ENCODE results near the gene SH3RF3. TPM values are rescaled to one million over a fixed set of nuclear protein-coding genes. Genes with fewer than 3 reads are reported as not detected.

SH3RF3 gene
- total RNA-seq, 2 donors from 2014 or later: 1.5 to 1.8 TPM

DNA sequence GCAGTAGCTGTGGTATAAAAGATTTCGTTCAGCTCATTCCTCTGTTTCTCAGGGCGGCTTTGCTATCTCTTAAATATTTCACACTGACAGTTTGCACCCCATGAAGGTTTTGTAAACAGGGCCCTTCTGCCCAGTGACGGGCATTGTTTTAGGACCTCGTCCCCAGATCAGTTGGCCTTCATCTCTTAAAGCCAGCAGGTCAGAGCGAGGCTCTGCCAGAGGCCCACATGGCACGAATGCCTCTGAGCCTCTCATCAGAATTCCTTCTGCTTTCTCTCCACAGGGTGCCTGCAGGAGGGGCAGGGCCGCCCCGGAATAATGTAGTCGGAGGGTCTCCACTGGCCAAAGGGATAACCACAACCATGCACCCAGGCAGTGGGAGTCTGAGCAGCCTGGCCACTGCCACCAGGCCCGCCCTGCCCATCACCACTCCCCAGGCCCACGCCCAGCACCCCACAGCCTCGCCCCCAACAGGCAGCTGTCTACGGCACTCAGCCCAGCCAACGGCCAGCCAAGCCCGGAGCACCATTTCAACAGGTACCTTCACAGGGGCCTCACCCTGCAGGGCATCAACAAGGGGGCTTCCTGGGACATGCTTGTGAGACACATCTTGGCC, 307.7 kb downstream of the SH3RF3 start:
- H3K4me1 Mint-ChIP-seq: peaks cover 36% of the 10 kb centered on the region
- Histone ChIP-seq H3K27me3 (ENCODE audit: control insufficient read depth, insufficient read depth, low read length, poor library complexity, severe bottlenecking) (no peaks in the 10 kb centered on the region), H3K4me1 (ENCODE audit: control insufficient read depth, insufficient read depth, low read length) (no peaks in the 10 kb centered on the region), H3K27ac (ENCODE audit: low read depth, low read length) (no peak overlapping the region), H3K9me3 (ENCODE audit: control insufficient read depth, low read length) (peaks cover 9% of the 10 kb centered on the region), H3K4me3 (ENCODE audit: low read length) (no peak overlapping the region), H3K9ac (ENCODE audit: extremely low read depth, low read length, poor library complexity, severe bottlenecking) (no peak overlapping the region), H3K36me3 (ENCODE audit: control insufficient read depth, insufficient read depth, low read length) (no peaks in the 10 kb centered on the region)
- 87 to 91% methylated on average over 8 to 15 of the region's 15 CpGs for WGBS, 2 experiments (ENCODE audit: insufficient coverage in 1 of 2, insufficient read length in 1 of 2)
- no peak overlapping the region for H3K4me3 Mint-ChIP-seq
- TF ChIP-seq, protein P1, sequence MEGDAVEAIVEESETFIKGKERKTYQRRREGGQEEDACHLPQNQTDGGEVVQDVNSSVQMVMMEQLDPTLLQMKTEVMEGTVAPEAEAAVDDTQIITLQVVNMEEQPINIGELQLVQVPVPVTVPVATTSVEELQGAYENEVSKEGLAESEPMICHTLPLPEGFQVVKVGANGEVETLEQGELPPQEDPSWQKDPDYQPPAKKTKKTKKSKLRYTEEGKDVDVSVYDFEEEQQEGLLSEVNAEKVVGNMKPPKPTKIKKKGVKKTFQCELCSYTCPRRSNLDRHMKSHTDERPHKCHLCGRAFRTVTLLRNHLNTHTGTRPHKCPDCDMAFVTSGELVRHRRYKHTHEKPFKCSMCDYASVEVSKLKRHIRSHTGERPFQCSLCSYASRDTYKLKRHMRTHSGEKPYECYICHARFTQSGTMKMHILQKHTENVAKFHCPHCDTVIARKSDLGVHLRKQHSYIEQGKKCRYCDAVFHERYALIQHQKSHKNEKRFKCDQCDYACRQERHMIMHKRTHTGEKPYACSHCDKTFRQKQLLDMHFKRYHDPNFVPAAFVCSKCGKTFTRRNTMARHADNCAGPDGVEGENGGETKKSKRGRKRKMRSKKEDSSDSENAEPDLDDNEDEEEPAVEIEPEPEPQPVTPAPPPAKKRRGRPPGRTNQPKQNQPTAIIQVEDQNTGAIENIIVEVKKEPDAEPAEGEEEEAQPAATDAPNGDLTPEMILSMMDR (conservative IDR thresholded peaks at IDR 0.05): no peak
- DNase-seq: peak; percentile 56
- no peaks in the 10 kb centered on the region for H3K27me3 Mint-ChIP-seq (ENCODE audit: insufficient read depth)
- H3K9me3 Mint-ChIP-seq: peaks cover 10% of the 10 kb centered on the region
- peaks cover 6% of the 10 kb centered on the region for H3K36me3 Mint-ChIP-seq (ENCODE audit: low read depth)
- H3K27ac Mint-ChIP-seq: no peak overlapping the region

DNA sequence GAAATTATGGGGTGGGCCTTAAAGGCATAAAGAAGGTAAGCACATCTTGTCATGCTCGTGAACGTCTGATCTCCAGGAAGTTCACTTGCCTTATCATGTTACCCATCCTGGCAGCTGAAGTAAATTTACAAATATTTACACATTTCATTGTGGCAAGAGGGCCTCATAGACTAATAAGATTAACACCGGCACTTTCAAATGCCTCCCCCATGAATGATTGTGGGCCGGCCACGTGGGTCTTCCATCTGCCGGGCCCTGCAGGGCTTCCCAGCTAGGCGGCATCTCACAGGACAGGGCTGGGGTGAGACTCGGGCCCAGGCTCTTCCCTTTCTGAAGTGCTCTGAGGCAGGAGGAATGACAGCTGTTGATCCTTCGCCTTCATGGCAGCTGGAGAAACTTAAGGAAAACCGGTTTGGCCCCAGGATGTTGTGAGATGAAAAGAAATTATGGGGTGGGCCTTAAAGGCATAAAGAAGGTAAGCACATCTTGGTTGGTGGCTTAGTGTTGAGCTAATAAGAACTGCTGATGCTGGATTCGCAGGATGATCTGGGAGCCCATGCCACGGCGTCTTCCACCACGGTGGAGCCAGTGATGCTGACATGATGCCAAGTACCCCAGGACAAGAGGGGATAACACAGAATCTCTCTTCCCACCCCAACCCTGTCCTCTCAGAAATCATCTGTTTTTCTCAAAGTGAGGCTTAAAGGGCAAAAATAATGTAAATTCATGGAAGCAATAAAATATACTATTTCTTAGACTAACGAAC, 308.5 kb downstream of the SH3RF3 start:
- H3K9ac ChIP-seq (ENCODE audit: extremely low read depth, low read length, poor library complexity, severe bottlenecking): no peak overlapping the region
- TF ChIP-seq, protein P1 (conservative IDR thresholded peaks at IDR 0.05): no peak
- no peak overlapping the region for H3K27ac ChIP-seq (ENCODE audit: low read depth, low read length)
- Mint-ChIP-seq H3K4me3 (no peak overlapping the region), H3K4me1 (peaks cover 36% of the 10 kb centered on the region), H3K36me3 (ENCODE audit: low read depth) (peaks cover 7% of the 10 kb centered on the region), H3K9me3 (peaks cover 16% of the 10 kb centered on the region), H3K27me3 (ENCODE audit: insufficient read depth) (no peaks in the 10 kb centered on the region), H3K27ac (no peak overlapping the region)
- WGBS, 2 experiments (ENCODE audit: insufficient coverage in 1 of 2, insufficient read length in 1 of 2): 89 to 92% methylated on average over 6 to 15 of the region's 15 CpGs
- H3K4me3 ChIP-seq (ENCODE audit: low read length): no peak overlapping the region
- no peaks in the 10 kb centered on the region for H3K36me3 ChIP-seq (ENCODE audit: control insufficient read depth, insufficient read depth, low read length)
- H3K9me3 ChIP-seq (ENCODE audit: control insufficient read depth, low read length): peaks cover 10% of the 10 kb centered on the region
- DNase-seq: no peak
- H3K27me3 ChIP-seq (ENCODE audit: control insufficient read depth, insufficient read depth, low read length, poor library complexity, severe bottlenecking): no peaks in the 10 kb centered on the region
- no peaks in the 10 kb centered on the region for H3K4me1 ChIP-seq (ENCODE audit: control insufficient read depth, insufficient read depth, low read length)

DNA sequence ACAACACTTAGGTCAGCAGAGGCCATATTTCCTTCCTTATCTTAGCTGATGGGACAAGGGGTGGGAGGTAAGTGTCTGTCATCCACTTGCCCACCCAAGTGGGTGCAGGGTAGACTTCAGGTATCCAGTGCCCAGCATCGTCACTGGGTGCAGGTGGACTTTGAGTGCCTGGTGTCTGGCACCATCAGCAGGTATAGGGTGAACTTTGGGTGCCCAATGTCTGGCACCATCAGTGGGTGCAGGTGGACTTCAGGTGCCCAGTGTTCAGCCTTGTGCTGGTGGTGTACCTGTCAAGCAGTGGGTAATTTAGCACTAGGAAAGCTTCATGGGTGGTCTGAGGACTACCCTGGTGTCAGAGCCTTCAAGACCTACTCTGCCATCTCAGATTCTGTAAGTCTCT, 309.1 kb downstream of the SH3RF3 start:
- TF ChIP-seq, protein P1 (conservative IDR thresholded peaks at IDR 0.05): no peak
- Histone ChIP-seq H3K4me3 (ENCODE audit: low read length) (no peak overlapping the region), H3K9me3 (ENCODE audit: control insufficient read depth, low read length) (peaks cover 16% of the 10 kb centered on the region), H3K27ac (ENCODE audit: low read depth, low read length) (no peak overlapping the region), H3K27me3 (ENCODE audit: control insufficient read depth, insufficient read depth, low read length, poor library complexity, severe bottlenecking) (no peaks in the 10 kb centered on the region), H3K9ac (ENCODE audit: extremely low read depth, low read length, poor library complexity, severe bottlenecking) (no peak overlapping the region), H3K36me3 (ENCODE audit: control insufficient read depth, insufficient read depth, low read length) (no peaks in the 10 kb centered on the region), H3K4me1 (ENCODE audit: control insufficient read depth, insufficient read depth, low read length) (no peaks in the 10 kb centered on the region)
- H3K4me3 Mint-ChIP-seq: no peak overlapping the region
- H3K36me3 Mint-ChIP-seq (ENCODE audit: low read depth): peaks cover 7% of the 10 kb centered on the region
- no peak for DNase-seq
- 80 to 96% methylated on average over 1 of the region's 1 CpG for WGBS, 2 experiments (ENCODE audit: insufficient coverage in 1 of 2, insufficient read length in 1 of 2)
- H3K9me3 Mint-ChIP-seq: peaks cover 22% of the 10 kb centered on the region
- H3K27ac Mint-ChIP-seq: no peak overlapping the region
- no peaks in the 10 kb centered on the region for H3K27me3 Mint-ChIP-seq (ENCODE audit: insufficient read depth)
- peaks cover 36% of the 10 kb centered on the region for H3K4me1 Mint-ChIP-seq
